Caco-2 (cell line): ENCODE results near the gene ZFAND5. TPM values are rescaled to one million over a fixed set of nuclear protein-coding genes. Genes with fewer than 3 reads are reported as not detected.

Experiments
- BruUV-seq: library from RNA; stranded (reverse); fragments of 400-500 nt; replicated peaks from 2 replicates; lab custom pipeline; 2021; lab: Mats Ljungman, UMichigan
- CTCF ChIA-PET: fragments of 300-600 bp; sonication (Branson Sonifier 250); formaldehyde crosslinking; loops from one replicate; lab custom pipeline; 2022; ENCODE audit warnings: antibody characterized with exemption; lab: Charles Lee
- POLR2A ChIA-PET: fragments of 300-600 bp; sonication (Branson Sonifier 250); formaldehyde crosslinking; loops from one replicate; lab custom pipeline; 2022; ENCODE audit warnings: antibody characterized with exemption; lab: Charles Lee
- DNase-seq, 2 experiments: peaks; one replicate each; pipeline versions ENCODE4 v3.0.0 to v3.0.0-alpha.2; 2020 to 2022
- H3K27me3 ChIP-seq: replicated peaks from 2 replicates; pipeline ENCODE4 v1.6.0; 2011; ENCODE audit warnings: low read length; ENCODE audit not compliant: control insufficient read depth, insufficient read depth
- H3K36me3 ChIP-seq: 2 replicates; pipeline ENCODE4 v1.5.1; 2011; ENCODE audit warnings: low read length; ENCODE audit not compliant: control insufficient read depth, insufficient read depth
- H3K4me1 ChIP-seq: fragments of 250-450 bp; sonication (Bioruptor Pico); 2 replicates; pipeline ENCODE4 v1.5.1; 2020; ENCODE audit warnings: mild to moderate bottlenecking
- H3K4me3 ChIP-seq: 2 replicates; pipeline ENCODE4 v1.5.1; 2011; ENCODE audit warnings: low read depth, mild to moderate bottlenecking, control low read depth, low read length
- H3K9me3 ChIP-seq: fragments of 250-450 bp; sonication (Bioruptor Pico); 2 replicates; pipeline ENCODE4 v1.5.1; 2020; ENCODE audit warnings: mild to moderate bottlenecking, moderate library complexity
- H3K27ac Mint-ChIP-seq: one replicate; pipeline ENCODE4 v1.8.0; 2022; ENCODE audit warnings: mixed read lengths; ENCODE audit not compliant: unreplicated experiment
- H3K27me3 Mint-ChIP-seq: one replicate; pipeline ENCODE4 v1.8.0; 2022; ENCODE audit warnings: mixed read lengths; ENCODE audit not compliant: insufficient read depth, unreplicated experiment
- H3K36me3 Mint-ChIP-seq: one replicate; pipeline ENCODE4 v1.8.0; 2022; ENCODE audit warnings: mild to moderate bottlenecking, mixed read lengths; ENCODE audit not compliant: insufficient read depth, unreplicated experiment
- H3K4me1 Mint-ChIP-seq: one replicate; pipeline ENCODE4 v1.8.0; 2022; ENCODE audit warnings: low read depth, mixed read lengths; ENCODE audit not compliant: unreplicated experiment
- H3K4me3 Mint-ChIP-seq: one replicate; pipeline ENCODE4 v1.8.0; 2022; ENCODE audit warnings: mild to moderate bottlenecking, moderate library complexity, mixed read lengths; ENCODE audit not compliant: unreplicated experiment
- H3K9me3 Mint-ChIP-seq: one replicate; pipeline ENCODE4 v1.8.0; 2022; ENCODE audit warnings: mixed read lengths; ENCODE audit not compliant: unreplicated experiment
- CTCF ChIP-seq, 2 experiments: fragments of 200-600 bp in 1 of 2; IDR thresholded peaks; 1 replicate in 1 of 2; 2 replicates in 1 of 2; pipeline versions ENCODE4 v1.5.1 to v1.8.0; 2011 to 2022; ENCODE audit warnings: antibody characterized with exemption in 1 of 2, control low read depth in 1 of 2, inconsistent platforms in 1 of 2, low read depth in 1 of 2, low read length in 1 of 2, mild to moderate bottlenecking in 1 of 2, moderate library complexity in 1 of 2; ENCODE audit not compliant: insufficient read depth in 1 of 2, severe bottlenecking in 1 of 2, unreplicated experiment in 1 of 2
- intact Hi-C: fragments of 100-400 bp; cut with micrococcal nuclease; formaldehyde crosslinking; loops from one replicate; pipeline ENCODE4 v1.10.0; 2022; ENCODE audit not compliant: unreplicated experiment
- total RNA-seq: library from RNA; stranded (reverse); gene quantifications from 2 replicates; pipeline ENCODE4 v1.2.3, GENCODE V29; 2022

Gene ZFAND5
- total RNA-seq, 1 experiment from 2014 or later: 34.4 TPM

- Mint-ChIP-seq H3K36me3 (no peaks in the 10 kb centered on the region), H3K9me3 (no peaks in the 10 kb centered on the region), H3K27me3 (no peaks in the 10 kb centered on the region), H3K27ac (no peak overlapping the region), H3K4me1 (no peaks in the 10 kb centered on the region), H3K4me3 (no peak overlapping the region)
- TF ChIP-seq CTCF (IDR thresholded peaks at IDR 0.05; ENCODE audit: insufficient read depth in 1 of 2, low read depth in 1 of 2, low read length in 1 of 2, severe bottlenecking in 1 of 2, unreplicated experiment in 1 of 2): no peak
- Histone ChIP-seq H3K4me1 (no peaks in the 10 kb centered on the region), H3K27me3 (no peaks in the 10 kb centered on the region), H3K36me3 (no peaks in the 10 kb centered on the region), H3K9me3 (no peaks in the 10 kb centered on the region), H3K4me3 (no peak overlapping the region)
- DNase-seq: no peak
- ChIA-PET CTCF (no interaction called here), POLR2A (no interaction called here)
- no TSS peak for BruUV-seq
- intact Hi-C loops: no loop called here
These were observed 52.5 kb downstream of the ZFAND5 start for GRCh38 chr9:72312386-72312987.

DNA sequence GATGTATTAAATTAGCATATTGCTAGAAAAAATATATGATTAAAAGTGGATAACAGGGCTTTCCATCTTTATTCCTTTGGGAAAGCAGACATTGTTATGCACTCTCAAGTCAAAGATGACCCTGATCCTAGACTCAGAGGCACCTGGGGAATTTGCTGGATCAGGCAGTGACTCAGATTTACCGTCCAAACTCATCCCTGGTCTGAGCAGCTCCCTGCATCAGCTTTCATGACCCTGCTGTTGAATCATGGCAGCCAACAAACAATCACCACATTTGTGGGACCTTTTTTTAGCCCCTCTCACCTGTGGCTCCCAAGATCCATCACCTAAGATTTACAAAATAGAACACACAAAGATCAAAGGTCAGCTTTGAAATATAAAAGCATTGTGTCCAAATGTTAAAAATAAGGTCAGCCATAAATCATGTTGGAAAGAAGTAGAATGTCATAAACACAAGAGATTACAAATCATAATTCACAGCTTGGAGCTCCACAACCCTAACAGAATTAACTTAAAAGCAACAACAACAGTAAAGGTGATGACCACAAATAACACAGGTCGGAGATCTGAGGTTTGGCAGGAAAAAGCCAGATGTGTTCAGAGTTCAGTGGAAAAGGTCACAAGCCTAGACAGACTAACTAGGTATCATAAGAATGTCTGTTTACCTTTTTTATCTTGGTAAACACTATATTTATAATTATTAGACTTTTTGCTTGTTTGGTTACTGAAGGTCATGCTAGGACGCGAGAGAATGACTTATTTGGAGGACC lies 55.5 kb downstream of the ZFAND5 start:
- intact Hi-C loops: loop anchor here (5.0 kb wide), 1 partner anchor 168 kb away; no protein-coding TSS in a partner anchor
- Mint-ChIP-seq H3K4me1 (peaks cover 4% of the 10 kb centered on the region), H3K9me3 (no peaks in the 10 kb centered on the region), H3K36me3 (no peaks in the 10 kb centered on the region), H3K27ac (no peak overlapping the region), H3K27me3 (no peaks in the 10 kb centered on the region), H3K4me3 (no peak overlapping the region)
- BruUV-seq: no TSS peak
- POLR2A ChIA-PET: no interaction called here
- no peak for TF ChIP-seq CTCF (IDR thresholded peaks at IDR 0.05; ENCODE audit: insufficient read depth in 1 of 2, low read depth in 1 of 2, low read length in 1 of 2, severe bottlenecking in 1 of 2, unreplicated experiment in 1 of 2)
- CTCF ChIA-PET: no interaction called here
- DNase-seq: no peak
- no peaks in the 10 kb centered on the region for H3K4me1 ChIP-seq
- no peaks in the 10 kb centered on the region for H3K36me3 ChIP-seq
- no peaks in the 10 kb centered on the region for H3K27me3 ChIP-seq
- no peaks in the 10 kb centered on the region for H3K9me3 ChIP-seq
- no peak overlapping the region for H3K4me3 ChIP-seq

DNA sequence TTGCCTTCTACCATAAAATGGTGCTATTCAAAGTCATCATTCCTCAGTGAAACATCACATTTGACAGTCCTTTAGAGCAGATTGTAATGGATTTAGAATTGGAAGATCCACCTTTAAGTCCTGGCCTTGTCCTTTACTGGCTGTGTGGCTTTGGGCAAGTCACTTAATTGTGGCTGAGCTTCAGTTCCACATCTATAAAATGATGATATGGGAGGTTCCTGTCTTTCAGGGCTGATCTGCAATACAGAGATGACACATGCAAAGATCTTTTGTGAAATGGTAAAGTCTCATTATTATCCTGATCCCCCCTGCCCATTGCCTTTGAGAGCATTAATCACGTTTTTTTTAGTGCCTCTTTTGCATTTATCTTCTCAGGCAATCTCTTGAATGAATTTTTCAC lies 58.2 kb downstream of the ZFAND5 start:
- no TSS peak for BruUV-seq
- Histone ChIP-seq H3K4me3 (no peak overlapping the region), H3K4me1 (no peaks in the 10 kb centered on the region), H3K9me3 (no peaks in the 10 kb centered on the region), H3K27me3 (no peaks in the 10 kb centered on the region), H3K36me3 (no peaks in the 10 kb centered on the region)
- ChIA-PET POLR2A (no interaction called here), CTCF (no interaction called here)
- no peak overlapping the region for H3K27ac Mint-ChIP-seq
- intact Hi-C loops: loop anchor here (5.0 kb wide), 1 partner anchor 171 kb away; no protein-coding TSS in a partner anchor
- H3K4me3 Mint-ChIP-seq: no peak overlapping the region
- DNase-seq: no peak
- TF ChIP-seq CTCF (IDR thresholded peaks at IDR 0.05; ENCODE audit: insufficient read depth in 1 of 2, low read depth in 1 of 2, low read length in 1 of 2, severe bottlenecking in 1 of 2, unreplicated experiment in 1 of 2): no peak
- no peaks in the 10 kb centered on the region for H3K9me3 Mint-ChIP-seq
- no peaks in the 10 kb centered on the region for H3K27me3 Mint-ChIP-seq
- H3K4me1 Mint-ChIP-seq: peaks cover 6% of the 10 kb centered on the region
- no peaks in the 10 kb centered on the region for H3K36me3 Mint-ChIP-seq
